B cell (primary cell): Measurements from ENCODE around the gene POU6F1.
"Not testable (repeated sequence)": the region's sequence is repeated elsewhere in the genome, so short reads cannot be mapped to it uniquely, and the experiment has no call there.

Experiments
- EZH2 ChIP-seq: IDR thresholded peaks from 2 replicates; pipeline ENCODE4 v1.6.1; 2012; ENCODE audit warnings: borderline replicate concordance, low read depth, mild to moderate bottlenecking, moderate library complexity, low read length; ENCODE audit not compliant: insufficient read depth, poor library complexity, severe bottlenecking
- TF ChIP-seq, protein P1 (sequence below): fragments of 200-600 bp; IDR thresholded peaks from one replicate; pipeline ENCODE4 v1.8.0; 2022; ENCODE audit warnings: antibody characterized with exemption, mild to moderate bottlenecking

- TF ChIP-seq, protein P1, sequence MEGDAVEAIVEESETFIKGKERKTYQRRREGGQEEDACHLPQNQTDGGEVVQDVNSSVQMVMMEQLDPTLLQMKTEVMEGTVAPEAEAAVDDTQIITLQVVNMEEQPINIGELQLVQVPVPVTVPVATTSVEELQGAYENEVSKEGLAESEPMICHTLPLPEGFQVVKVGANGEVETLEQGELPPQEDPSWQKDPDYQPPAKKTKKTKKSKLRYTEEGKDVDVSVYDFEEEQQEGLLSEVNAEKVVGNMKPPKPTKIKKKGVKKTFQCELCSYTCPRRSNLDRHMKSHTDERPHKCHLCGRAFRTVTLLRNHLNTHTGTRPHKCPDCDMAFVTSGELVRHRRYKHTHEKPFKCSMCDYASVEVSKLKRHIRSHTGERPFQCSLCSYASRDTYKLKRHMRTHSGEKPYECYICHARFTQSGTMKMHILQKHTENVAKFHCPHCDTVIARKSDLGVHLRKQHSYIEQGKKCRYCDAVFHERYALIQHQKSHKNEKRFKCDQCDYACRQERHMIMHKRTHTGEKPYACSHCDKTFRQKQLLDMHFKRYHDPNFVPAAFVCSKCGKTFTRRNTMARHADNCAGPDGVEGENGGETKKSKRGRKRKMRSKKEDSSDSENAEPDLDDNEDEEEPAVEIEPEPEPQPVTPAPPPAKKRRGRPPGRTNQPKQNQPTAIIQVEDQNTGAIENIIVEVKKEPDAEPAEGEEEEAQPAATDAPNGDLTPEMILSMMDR, result not testable (repeated sequence)
- not testable (repeated sequence) for TF ChIP-seq EZH2
Measured at GRCh38 chr12:51227112-51227511, 9.2 kb upstream of the POU6F1 start.
